Neural progenitor cell (in vitro differentiated cells): Measurements from ENCODE around the gene SMIM35. TPM values are rescaled to one million over a fixed set of nuclear protein-coding genes. Genes with fewer than 3 reads are reported as not detected.

Experiments
- DNase-seq: peaks from one replicate; pipeline ENCODE4 v3.0.0-alpha.2; 2016; ENCODE audit warnings: low spot score
- H2AFZ ChIP-seq: fragments of 200-600 bp; sonication (generic); replicated peaks from 2 replicates; pipeline ENCODE4 v1.6.1; 2016; ENCODE audit warnings: antibody characterized with exemption
- H3F3A ChIP-seq: fragments of 200-600 bp; sonication (generic); 2 replicates; pipeline ENCODE4 v1.6.1; 2016; ENCODE audit warnings: antibody characterized with exemption, low read depth
- H3K27ac ChIP-seq: fragments of 200-600 bp; sonication (generic); 2 replicates; pipeline ENCODE4 v1.5.1; 2016; ENCODE audit warnings: mild to moderate bottlenecking
- H3K27me3 ChIP-seq: fragments of 200-600 bp; sonication (generic); 2 replicates; pipeline ENCODE4 v1.6.1; 2016; ENCODE audit warnings: mild to moderate bottlenecking, moderate library complexity
- H3K36me3 ChIP-seq: fragments of 200-600 bp; sonication (generic); 2 replicates; pipeline ENCODE4 v1.5.1; 2016
- H3K4me1 ChIP-seq: fragments of 200-600 bp; sonication (generic); 2 replicates; pipeline ENCODE4 v1.6.1; 2016; ENCODE audit warnings: mixed run types
- H3K4me2 ChIP-seq: fragments of 200-600 bp; sonication (generic); 2 replicates; pipeline ENCODE4 v1.6.1; 2016
- H3K4me3 ChIP-seq: fragments of 200-600 bp; sonication (generic); 2 replicates; pipeline ENCODE4 v1.5.1; 2016
- H3K79me2 ChIP-seq: fragments of 200-600 bp; sonication (generic); 2 replicates; pipeline ENCODE4 v1.6.1; 2016; ENCODE audit warnings: low read depth
- H3K9ac ChIP-seq: fragments of 200-600 bp; sonication (generic); 2 replicates; pipeline ENCODE4 v1.6.1; 2016
- H3K9me3 ChIP-seq: fragments of 200-600 bp; sonication (generic); 2 replicates; pipeline ENCODE4 v1.5.1; 2016; ENCODE audit warnings: low read depth
- H4K20me1 ChIP-seq: fragments of 200-600 bp; sonication (generic); 2 replicates; pipeline ENCODE4 v1.6.1; 2016; ENCODE audit warnings: low read depth
- H3K27ac Mint-ChIP-seq: 3 replicates; pipeline ENCODE4 v1.8.0; 2021; ENCODE audit warnings: mixed read lengths
- H3K27me3 Mint-ChIP-seq: 2 replicates; pipeline ENCODE4 v1.8.0; 2022; ENCODE audit warnings: low read depth, mild to moderate bottlenecking, inconsistent platforms, moderate library complexity, mixed read lengths; ENCODE audit not compliant: insufficient read depth
- H3K36me3 Mint-ChIP-seq: 3 replicates; pipeline ENCODE4 v1.8.0; 2021; ENCODE audit warnings: mixed read lengths
- H3K4me1 Mint-ChIP-seq: 3 replicates; pipeline ENCODE4 v1.8.0; 2021; ENCODE audit warnings: mixed read lengths
- H3K4me3 Mint-ChIP-seq: 3 replicates; pipeline ENCODE4 v1.8.0; 2021; ENCODE audit warnings: mild to moderate bottlenecking, moderate library complexity, mixed read lengths
- H3K9me3 Mint-ChIP-seq: 3 replicates; pipeline ENCODE4 v1.8.0; 2020; ENCODE audit warnings: mixed read lengths
- CTCF ChIP-seq: fragments of 200-600 bp; sonication (generic); IDR thresholded peaks from 2 replicates; pipeline ENCODE4 v1.5.1; 2017; ENCODE audit warnings: antibody characterized with exemption, mild to moderate bottlenecking
- EZH2 ChIP-seq: fragments of 200-600 bp; sonication (generic); IDR thresholded peaks from 2 replicates; pipeline ENCODE4 v1.6.1; 2017; ENCODE audit warnings: antibody characterized with exemption, mild to moderate bottlenecking, moderate library complexity
- EZH2phosphoT487 ChIP-seq: fragments of 200-600 bp; sonication (generic); IDR thresholded peaks from 2 replicates; pipeline ENCODE4 v1.6.1; 2017; ENCODE audit warnings: antibody characterized with exemption
- total RNA-seq: library from RNA; depleted of rRNA; stranded (reverse); fragments of >200 nt; gene quantifications from 2 replicates; pipeline ENCODE4 v1.2.3, GENCODE V29; 2015; ENCODE audit warnings: low replicate concordance

The SMIM35 gene
- total RNA-seq, 1 donor from 2014 or later = not detected

GRCh38 chr11:118074091-118074685 lies 12.6 kb downstream of the SMIM35 start:
- Mint-ChIP-seq H3K27ac (no peak overlapping the region), H3K9me3 (no peaks in the 10 kb centered on the region), H3K4me3 (no peak overlapping the region), H3K36me3 (no peaks in the 10 kb centered on the region), H3K4me1 (peaks cover 9% of the 10 kb centered on the region), H3K27me3 (peaks cover 11% of the 10 kb centered on the region)
- Histone ChIP-seq H3K4me2 (no peak overlapping the region), H3K36me3 (no peaks in the 10 kb centered on the region), H3K4me1 (peaks cover 10% of the 10 kb centered on the region), H3K27me3 (no peaks in the 10 kb centered on the region), H3K79me2 (no peaks in the 10 kb centered on the region), H3K9me3 (no peaks in the 10 kb centered on the region), H3K4me3 (no peak overlapping the region), H4K20me1 (no peaks in the 10 kb centered on the region), H3K27ac (no peak overlapping the region), H3F3A (no peaks in the 10 kb centered on the region), H2AFZ (no peak overlapping the region), H3K9ac (no peak overlapping the region)
- TF ChIP-seq EZH2 = no peak
- no peak for TF ChIP-seq EZH2phosphoT487
- TF ChIP-seq CTCF = no peak
- no peak for DNase-seq

GRCh38 chr11:118073554-118073953 lies 13.2 kb downstream of the SMIM35 start:
- Mint-ChIP-seq H3K36me3 (no peaks in the 10 kb centered on the region), H3K4me3 (no peak overlapping the region), H3K9me3 (no peaks in the 10 kb centered on the region), H3K4me1 (peaks cover 7% of the 10 kb centered on the region), H3K27me3 (peaks cover 11% of the 10 kb centered on the region), H3K27ac (no peak overlapping the region)
- H3K36me3 ChIP-seq = no peaks in the 10 kb centered on the region
- no peak overlapping the region for H3K9ac ChIP-seq
- H3K27me3 ChIP-seq = no peaks in the 10 kb centered on the region
- H2AFZ ChIP-seq = no peak overlapping the region
- H3K79me2 ChIP-seq = no peaks in the 10 kb centered on the region
- H3K9me3 ChIP-seq = no peaks in the 10 kb centered on the region
- no peak overlapping the region for H3K4me2 ChIP-seq
- H3K27ac ChIP-seq = no peak overlapping the region
- H3F3A ChIP-seq = no peaks in the 10 kb centered on the region
- no peak for TF ChIP-seq EZH2phosphoT487
- no peak for TF ChIP-seq CTCF
- TF ChIP-seq EZH2 = no peak
- DNase-seq = no peak
- H3K4me1 ChIP-seq = peaks cover 10% of the 10 kb centered on the region
- no peaks in the 10 kb centered on the region for H4K20me1 ChIP-seq
- no peak overlapping the region for H3K4me3 ChIP-seq

- Mint-ChIP-seq H3K36me3 (no peaks in the 10 kb centered on the region), H3K27me3 (peaks cover 7% of the 10 kb centered on the region), H3K9me3 (no peaks in the 10 kb centered on the region), H3K27ac (no peak overlapping the region), H3K4me3 (no peak overlapping the region), H3K4me1 (peaks cover 10% of the 10 kb centered on the region)
- Histone ChIP-seq H3K4me1 (peaks cover 10% of the 10 kb centered on the region), H3K27ac (no peak overlapping the region), H4K20me1 (no peaks in the 10 kb centered on the region), H3K27me3 (no peaks in the 10 kb centered on the region), H3F3A (no peaks in the 10 kb centered on the region), H3K4me3 (no peak overlapping the region), H3K4me2 (no peak overlapping the region), H3K36me3 (no peaks in the 10 kb centered on the region), H2AFZ (no peak overlapping the region), H3K79me2 (no peaks in the 10 kb centered on the region), H3K9ac (no peak overlapping the region), H3K9me3 (no peaks in the 10 kb centered on the region)
- TF ChIP-seq EZH2phosphoT487 = no peak
- no peak for TF ChIP-seq CTCF
- no peak for TF ChIP-seq EZH2
- DNase-seq = no peak
Measured at GRCh38 chr11:118071416-118072030, 15.2 kb downstream of the SMIM35 start.
